ENCODE measurements around the gene THAP10.
"Not testable (repeated sequence)": the region's sequence is repeated elsewhere in the genome, so short reads cannot be mapped to it uniquely, and the experiment has no call there.

Gene THAP10

DNA sequence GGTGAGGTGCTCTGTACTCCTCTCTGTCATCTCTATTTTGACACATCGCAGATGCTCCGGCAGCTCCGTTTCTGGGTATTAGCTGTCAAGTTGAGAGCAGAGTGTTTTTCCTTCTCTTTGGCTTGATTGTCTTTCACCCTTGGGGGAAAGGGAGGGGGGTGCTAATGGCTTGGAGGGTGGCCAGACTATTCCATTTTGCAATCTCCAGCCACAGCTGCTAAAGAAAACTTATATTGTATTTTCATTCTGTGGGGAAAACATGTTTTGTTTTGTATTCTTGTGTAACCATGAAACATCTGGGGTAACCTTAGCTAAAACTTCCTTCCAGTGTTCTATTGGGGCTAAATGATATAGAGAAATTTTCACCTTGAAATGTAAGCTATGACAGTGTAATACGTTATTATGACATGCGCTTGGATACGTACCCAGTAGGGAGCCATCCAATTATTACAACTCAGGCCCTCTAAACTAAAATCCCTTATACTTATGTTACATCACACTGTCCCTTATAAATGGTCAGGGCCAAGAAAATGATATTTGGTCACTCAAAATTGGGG lies 24.2 kb downstream of the THAP10 start:
- peaks cover 3% of the 10 kb centered on the region for H3K27me3 Mint-ChIP-seq
- H3K4me3 Mint-ChIP-seq = no peak overlapping the region
- no peak overlapping the region for H3K27ac Mint-ChIP-seq

GRCh38 chr15:70866982-70867641 lies 25.1 kb downstream of the THAP10 start:
- H3K27me3 Mint-ChIP-seq = peaks cover 3% of the 10 kb centered on the region
- H3K4me3 Mint-ChIP-seq = no peak overlapping the region
- H3K36me3 Mint-ChIP-seq = no peaks in the 10 kb centered on the region
- no peaks in the 10 kb centered on the region for H3K9me3 Mint-ChIP-seq (ENCODE audit: low read depth)
- no peaks in the 10 kb centered on the region for H3K4me1 Mint-ChIP-seq (ENCODE audit: low read depth)
- H3K27ac Mint-ChIP-seq = no peak overlapping the region

More for the DNA sequence above, 24.2 kb downstream of the THAP10 start:
- no peaks in the 10 kb centered on the region for H3K9me3 Mint-ChIP-seq (ENCODE audit: low read depth)
- no peaks in the 10 kb centered on the region for H3K36me3 Mint-ChIP-seq
- H3K4me1 Mint-ChIP-seq (ENCODE audit: low read depth) = no peaks in the 10 kb centered on the region

DNA sequence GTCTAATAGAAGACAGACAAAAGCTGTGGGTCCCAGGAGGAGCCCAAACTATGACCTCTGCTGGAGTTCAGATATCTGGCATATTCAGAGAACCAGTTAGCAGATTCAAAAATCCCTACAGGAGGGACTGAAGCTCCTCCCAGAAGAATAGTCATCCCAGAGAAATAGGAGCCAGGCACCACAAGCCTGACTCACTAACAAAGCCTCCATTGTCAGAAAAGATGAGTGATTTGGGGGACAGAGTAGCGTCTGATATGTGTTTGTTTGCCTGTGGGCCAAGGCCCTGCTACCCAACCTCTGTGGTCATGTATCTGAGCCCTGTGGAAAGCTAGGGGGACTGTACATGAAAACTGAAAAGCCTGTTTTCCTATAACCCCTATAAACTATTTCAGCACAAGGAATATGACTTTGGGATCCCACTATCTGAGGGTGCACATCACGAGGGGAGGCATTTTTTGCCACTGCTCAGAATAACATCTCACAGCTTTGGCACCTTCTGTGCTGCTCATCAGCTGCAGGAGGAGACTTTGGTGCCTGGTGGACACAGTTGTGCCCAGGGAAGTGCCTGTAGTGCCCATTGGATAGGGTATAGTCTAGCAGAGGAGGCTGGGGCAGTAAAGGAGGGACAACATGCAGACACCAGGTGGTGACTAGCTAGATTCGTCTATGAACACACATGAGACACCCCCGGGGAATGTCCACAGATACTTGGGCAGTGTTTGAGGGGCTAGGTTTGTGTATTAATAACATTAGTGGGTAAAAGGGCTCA lies 28.6 kb downstream of the THAP10 start:
- H3K4me3 Mint-ChIP-seq = no peak overlapping the region
- no peak overlapping the region for H3K27ac Mint-ChIP-seq
- no peaks in the 10 kb centered on the region for H3K36me3 Mint-ChIP-seq
- H3K27me3 Mint-ChIP-seq = peaks cover 5% of the 10 kb centered on the region
- H3K4me1 Mint-ChIP-seq (ENCODE audit: low read depth) = no peaks in the 10 kb centered on the region
- H3K9me3 Mint-ChIP-seq (ENCODE audit: low read depth) = no peaks in the 10 kb centered on the region

GRCh38 chr15:70859998-70860397 lies 32.2 kb downstream of the THAP10 start:
- no peak overlapping the region for H3K4me3 Mint-ChIP-seq
- H3K36me3 Mint-ChIP-seq = no peaks in the 10 kb centered on the region
- no peaks in the 10 kb centered on the region for H3K4me1 Mint-ChIP-seq (ENCODE audit: low read depth)
- H3K27ac Mint-ChIP-seq = no peak overlapping the region
- no peaks in the 10 kb centered on the region for H3K9me3 Mint-ChIP-seq (ENCODE audit: low read depth)
- H3K27me3 Mint-ChIP-seq = peaks cover 7% of the 10 kb centered on the region

GRCh38 chr15:70859322-70859908 lies 32.8 kb downstream of the THAP10 start:
- no peak overlapping the region for H3K27ac Mint-ChIP-seq
- peaks cover 4% of the 10 kb centered on the region for H3K4me1 Mint-ChIP-seq (ENCODE audit: low read depth)
- no peak overlapping the region for H3K4me3 Mint-ChIP-seq
- H3K27me3 Mint-ChIP-seq = peaks cover 11% of the 10 kb centered on the region
- H3K36me3 Mint-ChIP-seq = no peaks in the 10 kb centered on the region
- no peaks in the 10 kb centered on the region for H3K9me3 Mint-ChIP-seq (ENCODE audit: low read depth)

DNA sequence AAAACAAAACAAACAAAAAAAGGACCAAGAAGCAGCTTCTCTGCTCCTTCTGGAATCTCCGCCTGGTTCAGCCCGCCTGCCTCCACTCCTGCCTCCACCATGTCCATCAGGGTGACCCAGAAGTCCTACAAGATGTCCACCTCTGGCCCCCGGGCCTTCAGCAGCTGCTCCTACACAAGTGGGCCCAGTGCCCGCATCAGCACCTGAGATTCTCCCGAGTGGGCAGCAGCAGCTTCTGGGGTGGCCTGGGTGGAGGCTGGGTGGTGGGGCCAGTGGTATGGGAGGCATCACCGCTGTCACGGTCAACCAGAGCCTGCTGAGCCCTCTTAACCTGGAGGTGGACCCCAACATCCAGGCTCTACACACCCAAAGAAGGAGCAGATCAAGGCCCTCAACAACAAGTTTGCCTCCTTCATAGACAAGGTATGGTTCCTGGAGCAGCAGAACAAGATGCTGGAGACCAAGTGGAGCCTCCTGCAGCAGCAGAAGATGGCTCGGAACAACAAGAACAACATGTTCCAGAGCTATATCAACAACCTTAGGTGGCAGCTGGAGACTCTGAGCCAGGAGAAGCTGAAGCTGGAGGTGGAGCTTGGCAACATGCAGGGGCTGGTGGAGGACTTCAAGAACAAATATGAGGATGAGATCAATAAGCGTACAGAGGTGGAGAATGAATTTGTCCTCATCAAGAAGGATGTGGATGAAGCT lies 33.5 kb downstream of the THAP10 start:
- H3K4me3 Mint-ChIP-seq; H3K36me3 Mint-ChIP-seq; H3K4me1 Mint-ChIP-seq (ENCODE audit: low read depth); H3K27ac Mint-ChIP-seq; H3K9me3 Mint-ChIP-seq (ENCODE audit: low read depth): not testable (repeated sequence)
- H3K27me3 Mint-ChIP-seq = peaks cover 13% of the 10 kb centered on the region

DNA sequence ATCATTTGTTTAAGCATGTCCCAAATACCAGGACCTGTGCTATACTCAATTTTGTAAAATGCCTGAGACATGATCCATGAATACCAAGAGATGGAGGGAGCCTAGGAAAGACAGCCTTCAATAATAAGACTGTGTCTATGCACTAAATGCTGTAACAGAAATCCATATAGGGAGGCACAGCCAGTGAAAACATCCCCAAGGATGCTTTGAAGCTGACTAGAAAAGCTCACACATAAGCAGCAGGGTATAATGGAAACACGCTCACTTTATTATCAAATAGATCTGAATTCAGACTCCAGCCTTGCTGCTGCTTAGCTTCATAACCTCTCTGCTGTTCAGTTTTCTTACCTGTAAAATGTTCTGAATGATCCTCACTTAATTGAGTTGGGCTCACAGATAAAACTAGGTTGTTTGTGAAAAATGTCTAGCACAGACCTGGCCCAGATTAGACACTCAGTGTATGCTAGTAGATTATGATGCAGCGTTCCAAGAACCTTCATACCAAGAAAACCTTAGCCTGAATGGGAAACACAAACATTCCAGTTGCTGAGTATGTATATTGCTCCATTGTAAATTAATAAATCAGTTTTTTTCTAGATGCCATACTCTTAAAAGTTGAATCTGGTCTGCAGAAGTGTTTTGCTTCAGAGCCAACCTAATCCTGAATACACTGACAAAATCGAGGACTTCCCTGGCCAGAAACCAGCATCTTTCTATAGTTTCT lies 34.5 kb downstream of the THAP10 start:
- Mint-ChIP-seq H3K27ac (no peak overlapping the region), H3K4me3 (no peak overlapping the region), H3K36me3 (no peaks in the 10 kb centered on the region), H3K27me3 (peaks cover 13% of the 10 kb centered on the region), H3K4me1 (ENCODE audit: low read depth) (peaks cover 6% of the 10 kb centered on the region), H3K9me3 (ENCODE audit: low read depth) (no peaks in the 10 kb centered on the region)

DNA sequence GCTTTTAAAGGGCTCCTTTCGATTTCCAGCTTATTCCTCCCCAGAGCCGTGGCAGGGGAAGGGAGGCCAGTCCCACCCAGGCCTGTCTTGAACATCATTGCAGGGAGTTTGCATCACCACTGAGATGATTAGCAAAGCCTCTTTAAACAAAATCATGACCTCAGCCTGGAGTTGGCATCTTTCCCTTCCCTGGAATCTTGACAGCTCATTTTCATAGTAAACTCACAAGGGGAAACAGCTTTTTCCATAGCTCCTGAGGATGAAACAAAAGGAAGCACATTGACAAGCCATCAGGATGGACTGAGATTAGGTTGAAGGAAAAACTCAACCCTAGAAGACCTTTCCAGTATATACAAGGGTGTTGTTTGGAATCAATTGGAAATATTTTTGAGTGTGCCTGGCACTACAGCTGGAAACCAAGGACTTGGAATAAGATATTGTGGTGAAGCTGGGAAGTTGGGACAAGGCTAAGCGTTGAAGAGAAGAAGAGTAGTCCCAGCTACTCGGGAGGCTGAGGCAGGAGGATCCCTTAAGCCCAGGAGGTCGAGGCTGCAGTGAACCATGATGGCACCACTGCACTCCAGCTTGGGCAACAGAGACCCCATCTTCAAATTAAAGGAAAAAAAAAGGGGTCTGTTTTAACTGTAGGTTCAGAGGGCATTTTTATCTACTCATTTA lies 35.2 kb downstream of the THAP10 start:
- H3K36me3 Mint-ChIP-seq = no peaks in the 10 kb centered on the region
- peaks cover 6% of the 10 kb centered on the region for H3K4me1 Mint-ChIP-seq (ENCODE audit: low read depth)
- peaks cover 16% of the 10 kb centered on the region for H3K27me3 Mint-ChIP-seq
- H3K27ac Mint-ChIP-seq = no peak overlapping the region
- no peaks in the 10 kb centered on the region for H3K9me3 Mint-ChIP-seq (ENCODE audit: low read depth)
- H3K4me3 Mint-ChIP-seq = no peak overlapping the region

- Mint-ChIP-seq H3K4me3 (no peak overlapping the region), H3K27ac (no peak overlapping the region), H3K4me1 (ENCODE audit: low read depth) (peaks cover 6% of the 10 kb centered on the region), H3K27me3 (peaks cover 21% of the 10 kb centered on the region), H3K9me3 (ENCODE audit: low read depth) (no peaks in the 10 kb centered on the region), H3K36me3 (no peaks in the 10 kb centered on the region)
Observed at GRCh38 chr15:70856177-70856883, 35.9 kb downstream of the THAP10 start.

- Mint-ChIP-seq H3K4me1 (ENCODE audit: low read depth) (peaks cover 6% of the 10 kb centered on the region), H3K9me3 (ENCODE audit: low read depth) (no peaks in the 10 kb centered on the region), H3K27ac (no peak overlapping the region), H3K27me3 (peaks cover 24% of the 10 kb centered on the region), H3K36me3 (no peaks in the 10 kb centered on the region), H3K4me3 (no peak overlapping the region)
Observed at GRCh38 chr15:70855764-70856163, 36.5 kb downstream of the THAP10 start.

GRCh38 chr15:70854666-70854976 lies 37.6 kb downstream of the THAP10 start:
- no peaks in the 10 kb centered on the region for H3K36me3 Mint-ChIP-seq
- peaks cover 6% of the 10 kb centered on the region for H3K4me1 Mint-ChIP-seq (ENCODE audit: low read depth)
- peaks cover 29% of the 10 kb centered on the region for H3K27me3 Mint-ChIP-seq
- H3K27ac Mint-ChIP-seq = no peak overlapping the region
- no peaks in the 10 kb centered on the region for H3K9me3 Mint-ChIP-seq (ENCODE audit: low read depth)
- H3K4me3 Mint-ChIP-seq = peak overlapping the region; percentile 89

DNA sequence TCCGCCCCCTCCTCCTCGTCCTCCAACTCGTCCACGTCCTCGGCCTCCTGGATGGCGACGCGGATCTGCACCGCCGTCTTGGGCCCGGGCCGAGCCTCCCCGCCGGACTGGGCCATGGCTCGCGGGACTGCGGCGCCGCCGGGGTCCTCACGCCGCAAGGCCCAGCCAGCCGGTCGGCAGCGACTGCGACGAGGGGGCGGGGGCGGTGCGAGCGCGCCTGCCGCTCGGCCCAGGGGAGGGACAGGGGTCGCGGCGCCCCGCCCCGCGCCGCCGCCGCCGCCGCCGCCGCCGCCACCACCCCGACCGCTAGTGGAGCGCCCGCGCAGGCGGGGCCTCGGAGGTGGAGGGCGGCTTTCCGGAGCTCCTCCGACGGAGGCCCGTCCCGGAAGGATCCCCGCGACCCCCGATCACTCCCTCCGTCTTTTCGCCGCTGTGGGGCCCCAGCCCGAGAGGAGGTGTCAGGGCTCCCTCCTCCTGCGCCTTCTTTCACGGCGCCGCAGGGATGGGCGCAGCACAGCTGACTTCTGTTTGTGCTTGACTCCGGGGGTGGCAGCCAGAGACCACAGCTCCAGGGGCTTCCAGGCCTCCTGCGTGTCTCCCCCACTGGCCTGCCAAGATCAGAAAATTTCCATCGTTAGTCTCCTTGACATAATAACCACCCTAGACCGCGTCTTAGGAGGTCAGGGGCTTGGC lies 38.1 kb downstream of the THAP10 start, which contains the start of gene LARP6:
Gene LARP6, minus strand, starts transcription at position 185 of the 693 bp plus-strand sequence. Its CDS starts 69 bp downstream, at position 116.
- Mint-ChIP-seq H3K27ac (no peak within 1 kb of the TSS), H3K9me3 (ENCODE audit: low read depth) (no peaks in the 10 kb centered on the region), H3K27me3 (peaks cover 32% of the 10 kb centered on the region), H3K4me3 (peak within 1 kb of the TSS; percentile 89), H3K4me1 (ENCODE audit: low read depth) (peaks cover 6% of the 10 kb centered on the region), H3K36me3 (no peaks in the 10 kb centered on the region)

All from activated naive CD8-positive, alpha-beta T cell (primary cell).